A549 (cell line): ENCODE data around the gene FRZB. TPM values are rescaled to one million over a fixed set of nuclear protein-coding genes. Genes with fewer than 3 reads are reported as not detected.
A peak's percentile ranks its signal among the peaks of the same experiment; 100 is the strongest.

Source experiments
- ATAC-seq, 2 experiments: fragments of 200-7000 bp in 1 of 2; fragments of >200 bp in 1 of 2; cut with Nextera tagmentation in 1 of 2; cut with Tn5 transposase in 1 of 2; 3 replicates each; pipeline versions ENCODE4 v1.8.0 to v1.9.1; 2018 to 2020; ENCODE audit warnings: mild to moderate bottlenecking in 1 of 2, moderate library complexity in 1 of 2
- CTCF ChIA-PET: fragments of 300-600 bp; sonication (Branson Sonifier 250); formaldehyde crosslinking; extraction: SDS; loops from one replicate; lab custom pipeline; 2021; ENCODE audit warnings: antibody characterized with exemption, inconsistent platforms; lab: Yijun Ruan, JAX
- POLR2A ChIA-PET: fragments of 350-600 bp; formaldehyde crosslinking; extraction: SDS; loops from one replicate; lab custom pipeline; 2021; ENCODE audit warnings: antibody characterized with exemption, inconsistent platforms; lab: Yijun Ruan, JAX
- DNase-seq, 2 experiments: peaks; one replicate each; pipeline versions ENCODE4 v3.0.0 to v3.0.0-alpha.2; 2011 to 2016; ENCODE audit warnings: low read depth in 1 of 2, low spot score in 1 of 2
- FAIRE-seq: peaks from 2 replicates; lab custom pipeline; 2011; peaks lifted over from hg19 to GRCh38; lab: Jason Lieb, UNC
- H3K27ac ChIP-seq, 2 experiments: fragments of >200 bp; sonication (Bioruptor Twin); formaldehyde crosslinking; 3 replicates each; pipeline ENCODE4 v1.5.1; 2016 to 2017
- H3K4me1 ChIP-seq: fragments of >200 bp; sonication (Bioruptor Twin); formaldehyde crosslinking; 3 replicates; pipeline ENCODE4 v1.6.1; 2016
- H3K4me2 ChIP-seq: fragments of >200 bp; sonication (Bioruptor Twin); formaldehyde crosslinking; 3 replicates; pipeline ENCODE4 v1.6.1; 2016
- H3K4me3 ChIP-seq: fragments of >200 bp; sonication (Bioruptor Twin); formaldehyde crosslinking; 3 replicates; pipeline ENCODE4 v1.5.1; 2016
- H3K9me3 ChIP-seq: fragments of >200 bp; sonication (Bioruptor Twin); formaldehyde crosslinking; 3 replicates; pipeline ENCODE4 v1.6.1; 2016
- E2F6 ChIP-seq: IDR thresholded peaks from 2 replicates; pipeline ENCODE4 v1.6.1; 2012; ENCODE audit warnings: low read depth, borderline replicate concordance
- EHMT2 ChIP-seq: fragments of 200-600 bp; sonication (generic); IDR thresholded peaks from 2 replicates; pipeline ENCODE4 v1.6.1; 2016; ENCODE audit warnings: antibody characterized with exemption, low read depth, mild to moderate bottlenecking, moderate library complexity
- ELK1 ChIP-seq: fragments of 150-350 bp; IDR thresholded peaks from 2 replicates; pipeline ENCODE4 v1.6.1; 2014; ENCODE audit warnings: low read depth, mild to moderate bottlenecking, low read length
- EP300 ChIP-seq, 2 experiments: fragments of >200 bp; sonication (Bioruptor Twin); formaldehyde crosslinking; IDR thresholded peaks; 2 replicates in 1 of 2; 3 replicates in 1 of 2; pipeline ENCODE4 v1.6.1; 2016 to 2017
- FOXS1 ChIP-seq: fragments of 250-450 bp; sonication (Bioruptor Pico); IDR thresholded peaks from 2 replicates; pipeline ENCODE4 v1.5.0; 2020; ENCODE audit warnings: mild to moderate bottlenecking, moderate library complexity
- HDAC2 ChIP-seq: fragments of 200-600 bp; sonication (generic); IDR thresholded peaks from 2 replicates; pipeline ENCODE4 v1.6.1; 2016
- JUNB ChIP-seq: fragments of >200 bp; sonication (Bioruptor Twin); formaldehyde crosslinking; IDR thresholded peaks from 2 replicates; pipeline ENCODE4 v1.6.1; 2016
- MAFK ChIP-seq: fragments of 450-650 bp; IDR thresholded peaks from 2 replicates; pipeline ENCODE4 v1.6.1; 2014; ENCODE audit not compliant: partially characterized antibody
- MAX ChIP-seq: IDR thresholded peaks from 2 replicates; pipeline ENCODE4 v1.6.1; 2012
- NFE2L2 ChIP-seq: fragments of 150-350 bp; conservative IDR thresholded peaks from 2 replicates; pipeline ENCODE4 v1.6.1; 2014; ENCODE audit warnings: low read length
- NR3C1 ChIP-seq: fragments of >200 bp; sonication (Bioruptor Twin); formaldehyde crosslinking; IDR thresholded peaks from 3 replicates; pipeline ENCODE4 v1.6.1; 2017
- PBX3 ChIP-seq: IDR thresholded peaks from 2 replicates; pipeline ENCODE4 v1.6.1; 2012
- POLR2A ChIP-seq: IDR thresholded peaks from 2 replicates; pipeline ENCODE4 v1.6.1; 2012; ENCODE audit warnings: mild to moderate bottlenecking, low read length
- POLR2AphosphoS2 ChIP-seq: conservative IDR thresholded peaks from 2 replicates; pipeline ENCODE4 v1.6.1; 2012; ENCODE audit warnings: low read length, improper control_type of control experiment, inconsistent platforms
- RARB ChIP-seq: fragments of 250-450 bp; sonication (Bioruptor Pico); IDR thresholded peaks from 2 replicates; pipeline ENCODE4 v1.8.0; 2021; ENCODE audit warnings: mild to moderate bottlenecking, moderate library complexity
- RCOR1 ChIP-seq: fragments of 150-350 bp; IDR thresholded peaks from 2 replicates; pipeline ENCODE4 v1.6.1; 2014; ENCODE audit warnings: antibody characterized with exemption, low read length, low read depth
- SREBF2 ChIP-seq: fragments of 450-650 bp; IDR thresholded peaks from 2 replicates; pipeline ENCODE4 v1.6.1; 2014; ENCODE audit warnings: mild to moderate bottlenecking, moderate library complexity
- TP53 ChIP-seq: fragments of 250-450 bp; sonication (Bioruptor Pico); IDR thresholded peaks from 2 replicates; pipeline ENCODE4 v1.5.0; 2021; ENCODE audit warnings: mild to moderate bottlenecking, moderate library complexity
- USF2 ChIP-seq: fragments of 450-650 bp; IDR thresholded peaks from 2 replicates; pipeline ENCODE4 v1.6.1; 2014; ENCODE audit warnings: antibody characterized with exemption
- ZC3H11A ChIP-seq: fragments of 450-650 bp; IDR thresholded peaks from 2 replicates; pipeline ENCODE4 v1.6.1; 2014; ENCODE audit warnings: antibody characterized with exemption, mild to moderate bottlenecking
- ZFP36 ChIP-seq: fragments of 450-650 bp; IDR thresholded peaks from 2 replicates; pipeline ENCODE4 v1.6.1; 2014; ENCODE audit warnings: borderline replicate concordance; ENCODE audit not compliant: partially characterized antibody
- ZNF302 ChIP-seq: fragments of 250-450 bp; sonication (Bioruptor Pico); IDR thresholded peaks from 2 replicates; pipeline ENCODE4 v1.9.0; 2021; ENCODE audit warnings: inconsistent platforms, mild to moderate bottlenecking, moderate library complexity
- WGBS: methylation state at CpG from one replicate; pipeline ENCODE4 v1.1.6; 2017; ENCODE audit errors: missing lambda C conversion rate; 5-methylcytosine and 5-hydroxymethylcytosine counted together
- polyA plus RNA-seq, 4 experiments: library from polyadenylated mRNA; depleted of rRNA in 3 of 4; stranded (reverse); fragments of >200 nt; fragmentation: RNase III in 1 of 4; extraction: RNeasy Plus Mini Kit Qiagen cat#74134 plus additional on column Dnase treatment in 1 of 4; gene quantifications; 2 replicates in 3 of 4; 3 replicates in 1 of 4; pipeline ENCODE4 v1.2.3, GENCODE V29; 2011 to 2017

The FRZB gene
- polyA plus RNA-seq, 2 of the 4 experiments (the other 2 are of a cell fraction) = 0.03 to 0.06 TPM

GRCh38 chr2:182834293-182834692 lies 32.1 kb downstream of the FRZB start:
- no peak for ATAC-seq
- TF ChIP-seq ZC3H11A = no peak
- TF ChIP-seq ZNF302 (CRISPR knock-in tag) = no peak
- no peak for TF ChIP-seq POLR2AphosphoS2
- TF ChIP-seq NR3C1 = no peak
- no peak for TF ChIP-seq JUNB
- TF ChIP-seq RARB = no peak
- TF ChIP-seq NFE2L2 = no peak
- TF ChIP-seq PBX3 = no peak
- no peak for TF ChIP-seq USF2
- no peak for TF ChIP-seq ZFP36
- no peak for TF ChIP-seq E2F6
- TF ChIP-seq ELK1 = no peak
- no peak for TF ChIP-seq RCOR1
- TF ChIP-seq MAX = no peak
- TF ChIP-seq MAFK = no peak
- no peak for TF ChIP-seq TP53 (CRISPR knock-in tag)
- no peak for TF ChIP-seq POLR2A
- TF ChIP-seq FOXS1 (CRISPR knock-in tag) = no peak
- no peak for TF ChIP-seq EP300 (IDR thresholded peaks at IDR 0.05)
- TF ChIP-seq EHMT2 = no peak
- TF ChIP-seq, all 56 proteins: peak for 0
- H3K4me2 ChIP-seq = no peak overlapping the region
- no peak overlapping the region for H3K4me3 ChIP-seq
- CTCF ChIA-PET = no interaction called here
- POLR2A ChIA-PET = interaction anchor here (0.6 kb wide), 1 partner anchor 8 kb away, joined by 3 read pairs; no protein-coding TSS in a partner anchor
- FAIRE-seq (no peak), DNase-seq (no peak)
- H3K27ac ChIP-seq = no peak overlapping the region
- no peaks in the 10 kb centered on the region for H3K9me3 ChIP-seq
- H3K4me1 ChIP-seq = no peaks in the 10 kb centered on the region
- WGBS = 57% methylated on average over 1 of the region's 1 CpG

GRCh38 chr2:182833084-182833854 lies 33.2 kb downstream of the FRZB start:
- ChIA-PET CTCF (interaction anchor here (0.8 kb wide), 1 partner anchor 34 kb away, joined by 3 read pairs; no protein-coding TSS in a partner anchor), POLR2A (interaction anchor here (0.6 kb wide), 1 partner anchor 7 kb away, joined by 3 read pairs; no protein-coding TSS in a partner anchor)
- TF ChIP-seq HDAC2 = no peak
- TF ChIP-seq MAFK = peak; percentile 84
- ATAC-seq (no peak), FAIRE-seq (no peak), DNase-seq (no peak)
- Histone ChIP-seq H3K27ac (no peak overlapping the region), H3K4me2 (no peak overlapping the region), H3K4me3 (no peak overlapping the region), H3K4me1 (no peaks in the 10 kb centered on the region), H3K9me3 (no peaks in the 10 kb centered on the region)
- WGBS = 71% methylated on average over 9 of the region's 9 CpGs

GRCh38 chr2:182831921-182832320 lies 34.5 kb downstream of the FRZB start:
- no peak for TF ChIP-seq ZFP36
- no peak for TF ChIP-seq SREBF2
- TF ChIP-seq RCOR1 = no peak
- Histone ChIP-seq H3K27ac (no peak overlapping the region), H3K4me3 (no peak overlapping the region), H3K4me2 (no peak overlapping the region), H3K9me3 (no peaks in the 10 kb centered on the region), H3K4me1 (no peaks in the 10 kb centered on the region)
- ATAC-seq (no peak), FAIRE-seq (no peak), DNase-seq (no peak)
- POLR2A ChIA-PET = no interaction called here
- WGBS = 25% methylated on average over 3 of the region's 3 CpGs
- CTCF ChIA-PET = no interaction called here
